Measurements from ENCODE around the gene FAM200A.
"Not testable (repeated sequence)": the region's sequence is repeated elsewhere in the genome, so short reads cannot be mapped to it uniquely, and the experiment has no call there.

The FAM200A gene

GRCh38 chr7:99551767-99552463 lies at the start of gene FAM200A:
TSS of gene FAM200A (minus strand) at chr7:99552114. CDS start at chr7:99548407, 3,707 bp downstream.
- DNase-seq = peak; percentile 90 to 91

GRCh38 chr7:99599836-99600235 lies 47.9 kb upstream of the FAM200A start:
- no peak for DNase-seq

GRCh38 chr7:99597762-99598501 lies 46.0 kb upstream of the FAM200A start, which contains the start of gene TMEM225B:
TSS of gene TMEM225B (plus strand) at chr7:99598267. CDS start at chr7:99604389, 6,122 bp downstream.
- no peak for DNase-seq

GRCh38 chr7:99596408-99596955 lies 44.6 kb upstream of the FAM200A start:
- no peak for DNase-seq

GRCh38 chr7:99594948-99595745 lies 43.2 kb upstream of the FAM200A start:
- DNase-seq = no peak

- no peak for DNase-seq
These were observed 37.0 kb upstream of the FAM200A start for GRCh38 chr7:99588868-99589267.

- not testable (repeated sequence) for DNase-seq
These were observed 28.9 kb upstream of the FAM200A start for GRCh38 chr7:99580778-99581332.

GRCh38 chr7:99579956-99580777 lies 28.3 kb upstream of the FAM200A start:
- DNase-seq = peak in 1 of 2 experiments; percentile 34

GRCh38 chr7:99579281-99579955 lies 27.5 kb upstream of the FAM200A start:
- no peak for DNase-seq

- no peak for DNase-seq
These were observed 24.3 kb upstream of the FAM200A start for GRCh38 chr7:99576251-99576650.

GRCh38 chr7:99573257-99573656 lies 21.3 kb upstream of the FAM200A start:
- DNase-seq = no peak

GRCh38 chr7:99571768-99572167 lies 19.9 kb upstream of the FAM200A start:
- DNase-seq = no peak

- DNase-seq = not testable (repeated sequence)
These were observed 16.9 kb upstream of the FAM200A start for GRCh38 chr7:99568770-99569169.

- no peak for DNase-seq
These were observed 11.7 kb upstream of the FAM200A start for GRCh38 chr7:99563650-99564049.

GRCh38 chr7:99562832-99563231 lies 10.9 kb upstream of the FAM200A start:
- no peak for DNase-seq

- DNase-seq = no peak
These were observed 10.3 kb upstream of the FAM200A start for GRCh38 chr7:99562114-99562784.

- DNase-seq = no peak
These were observed 9.8 kb upstream of the FAM200A start for GRCh38 chr7:99561737-99562051.

GRCh38 chr7:99560834-99561736 lies 9.2 kb upstream of the FAM200A start:
- no peak for DNase-seq

- DNase-seq = no peak
These were observed 7.4 kb upstream of the FAM200A start for GRCh38 chr7:99559175-99559915.
